Vagina (tissue), 2 donors: ENCODE measurements around the gene RAB8B.

Experiments used
- POLR2A ChIP-seq, 2 donors: fragments of 450-650 bp; IDR thresholded peaks; one replicate each; pipeline ENCODE4 v1.6.1; 2017; ENCODE audit warnings: antibody characterized with exemption in 2 of 2, mild to moderate bottlenecking in 2 of 2, moderate library complexity in 2 of 2
- POLR2AphosphoS5 ChIP-seq, 2 donors: sonication (generic); formaldehyde crosslinking; IDR thresholded peaks; one replicate each; pipeline ENCODE4 v1.9.0; 2017; ENCODE audit warnings: antibody characterized with exemption in 2 of 2, mild to moderate bottlenecking in 2 of 2, low read depth in 1 of 2; ENCODE audit not compliant: insufficient read depth in 1 of 2
- TF ChIP-seq, protein P1 (sequence below), 3 experiments: fragments of 450-650 bp in 2 of 3; fragments of 200-600 bp in 1 of 3; sonication (generic) in 1 of 3; IDR thresholded peaks; one replicate each; pipeline ENCODE4 v1.5.1; 2017 to 2019; ENCODE audit warnings: antibody characterized with exemption in 3 of 3, mild to moderate bottlenecking in 2 of 3, moderate library complexity in 2 of 3

DNA sequence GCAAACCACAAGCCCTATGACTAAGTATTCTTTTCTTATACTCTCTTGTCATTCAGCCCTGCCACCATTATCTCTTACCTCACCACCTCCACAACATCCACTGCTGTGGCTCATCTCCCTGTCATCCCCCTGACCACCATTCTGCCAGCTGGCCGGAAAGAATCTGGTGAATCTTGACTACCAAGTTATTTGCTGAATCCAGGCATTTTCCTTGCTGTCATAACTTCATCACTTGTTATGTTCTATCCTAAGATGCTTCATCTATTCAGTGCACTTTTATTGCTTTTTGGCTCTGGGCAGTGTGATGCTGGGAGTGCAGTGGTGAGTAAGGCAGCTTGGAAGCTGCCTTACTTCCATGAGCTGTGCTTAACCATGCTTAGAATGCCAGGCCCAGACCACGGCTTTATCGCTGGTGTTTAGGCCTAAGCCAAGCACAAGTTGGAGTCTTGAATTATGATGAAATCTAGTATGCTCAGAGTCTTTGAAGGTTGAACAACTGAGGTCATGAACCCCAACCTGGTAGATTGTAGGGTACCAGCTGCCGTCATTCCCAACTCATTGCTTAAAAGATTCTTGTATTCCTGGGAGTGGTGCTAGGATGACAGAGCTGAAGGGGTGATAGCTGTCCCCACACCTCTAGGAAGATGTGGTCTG is 61.0 kb downstream of the RAB8B start:
- TF ChIP-seq, protein P1, sequence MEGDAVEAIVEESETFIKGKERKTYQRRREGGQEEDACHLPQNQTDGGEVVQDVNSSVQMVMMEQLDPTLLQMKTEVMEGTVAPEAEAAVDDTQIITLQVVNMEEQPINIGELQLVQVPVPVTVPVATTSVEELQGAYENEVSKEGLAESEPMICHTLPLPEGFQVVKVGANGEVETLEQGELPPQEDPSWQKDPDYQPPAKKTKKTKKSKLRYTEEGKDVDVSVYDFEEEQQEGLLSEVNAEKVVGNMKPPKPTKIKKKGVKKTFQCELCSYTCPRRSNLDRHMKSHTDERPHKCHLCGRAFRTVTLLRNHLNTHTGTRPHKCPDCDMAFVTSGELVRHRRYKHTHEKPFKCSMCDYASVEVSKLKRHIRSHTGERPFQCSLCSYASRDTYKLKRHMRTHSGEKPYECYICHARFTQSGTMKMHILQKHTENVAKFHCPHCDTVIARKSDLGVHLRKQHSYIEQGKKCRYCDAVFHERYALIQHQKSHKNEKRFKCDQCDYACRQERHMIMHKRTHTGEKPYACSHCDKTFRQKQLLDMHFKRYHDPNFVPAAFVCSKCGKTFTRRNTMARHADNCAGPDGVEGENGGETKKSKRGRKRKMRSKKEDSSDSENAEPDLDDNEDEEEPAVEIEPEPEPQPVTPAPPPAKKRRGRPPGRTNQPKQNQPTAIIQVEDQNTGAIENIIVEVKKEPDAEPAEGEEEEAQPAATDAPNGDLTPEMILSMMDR (IDR thresholded peaks at IDR 0.05): no peak
- TF ChIP-seq POLR2A (IDR thresholded peaks at IDR 0.05) (no peak), POLR2AphosphoS5 (IDR thresholded peaks at IDR 0.05; ENCODE audit: insufficient read depth in 1 of 2, low read depth in 1 of 2) (no peak)
